Astrocyte (in vitro differentiated cells and primary cell): Measurements from ENCODE around the gene GALK2.

Experiments
- EZH2 ChIP-seq: IDR thresholded peaks from 2 replicates; pipeline ENCODE4 v1.6.1; 2012; ENCODE audit warnings: mild to moderate bottlenecking, low read length, inconsistent platforms; ENCODE audit not compliant: insufficient read depth
- TF ChIP-seq, protein P1 (sequence below): IDR thresholded peaks from 2 replicates; pipeline ENCODE4 v1.5.1; 2011; ENCODE audit warnings: low read depth, mild to moderate bottlenecking, inconsistent platforms, low read length, moderate library complexity; ENCODE audit not compliant: insufficient read depth

DNA sequence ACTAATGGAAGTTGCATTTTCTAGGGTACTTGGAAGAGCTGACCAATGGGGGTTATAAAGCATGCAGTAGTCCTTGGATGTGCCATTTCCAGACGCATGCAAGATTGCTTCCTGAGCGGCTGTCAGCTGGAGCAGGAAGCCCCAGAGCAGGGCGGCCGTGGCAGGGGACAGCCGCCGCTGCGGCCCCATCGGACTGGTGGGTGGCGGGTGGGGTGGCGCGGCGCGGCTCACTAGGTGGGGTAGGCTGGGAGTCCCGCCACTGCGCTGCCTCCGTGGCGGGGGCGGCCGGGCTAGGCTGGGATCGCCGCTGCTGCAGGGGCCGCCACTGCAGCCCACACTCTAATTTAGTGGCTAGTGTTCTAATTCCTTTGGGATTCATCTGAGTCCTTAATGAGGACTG, 196.4 kb downstream of the GALK2 start:
- no peak for TF ChIP-seq EZH2
- TF ChIP-seq, protein P1, sequence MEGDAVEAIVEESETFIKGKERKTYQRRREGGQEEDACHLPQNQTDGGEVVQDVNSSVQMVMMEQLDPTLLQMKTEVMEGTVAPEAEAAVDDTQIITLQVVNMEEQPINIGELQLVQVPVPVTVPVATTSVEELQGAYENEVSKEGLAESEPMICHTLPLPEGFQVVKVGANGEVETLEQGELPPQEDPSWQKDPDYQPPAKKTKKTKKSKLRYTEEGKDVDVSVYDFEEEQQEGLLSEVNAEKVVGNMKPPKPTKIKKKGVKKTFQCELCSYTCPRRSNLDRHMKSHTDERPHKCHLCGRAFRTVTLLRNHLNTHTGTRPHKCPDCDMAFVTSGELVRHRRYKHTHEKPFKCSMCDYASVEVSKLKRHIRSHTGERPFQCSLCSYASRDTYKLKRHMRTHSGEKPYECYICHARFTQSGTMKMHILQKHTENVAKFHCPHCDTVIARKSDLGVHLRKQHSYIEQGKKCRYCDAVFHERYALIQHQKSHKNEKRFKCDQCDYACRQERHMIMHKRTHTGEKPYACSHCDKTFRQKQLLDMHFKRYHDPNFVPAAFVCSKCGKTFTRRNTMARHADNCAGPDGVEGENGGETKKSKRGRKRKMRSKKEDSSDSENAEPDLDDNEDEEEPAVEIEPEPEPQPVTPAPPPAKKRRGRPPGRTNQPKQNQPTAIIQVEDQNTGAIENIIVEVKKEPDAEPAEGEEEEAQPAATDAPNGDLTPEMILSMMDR: no peak
